Neural cell (in vitro differentiated cells): ENCODE measurements around the gene GFRA1.

Source experiments
- CTCF ChIP-seq: fragments of 450-650 bp; IDR thresholded peaks from 2 replicates; pipeline ENCODE4 v1.5.1; 2014; ENCODE audit warnings: antibody characterized with exemption, mild to moderate bottlenecking, moderate library complexity; ENCODE audit not compliant: poor library complexity, severe bottlenecking
- EP300 ChIP-seq: fragments of 450-650 bp; conservative IDR thresholded peaks from 2 replicates; pipeline ENCODE4 v1.6.1; 2014; ENCODE audit warnings: antibody characterized with exemption, mild to moderate bottlenecking, moderate library complexity; ENCODE audit not compliant: poor library complexity, severe bottlenecking
- POLR2AphosphoS5 ChIP-seq: IDR thresholded peaks from 2 replicates; pipeline ENCODE4 v1.6.1; 2012

GRCh38 chr10:116276981-116277380 lies 4.0 kb upstream of the GFRA1 start:
- peak; percentile 78 for TF ChIP-seq POLR2AphosphoS5
- no peak for TF ChIP-seq CTCF
- TF ChIP-seq EP300, result peak; percentile 32
